Activated CD4-positive, alpha-beta T cell treated with anti-CD3 and anti-CD28 coated beads, Interleukin-2, amount 10 ng/mL, durations not matched to agents 24 days and 14 days (primary cell): Measurements from ENCODE around the gene CD59. TPM values are rescaled to one million over a fixed set of nuclear protein-coding genes. Genes with fewer than 3 reads are reported as not detected.
"Not testable (repeated sequence)": the region's sequence is repeated elsewhere in the genome, so short reads cannot be mapped to it uniquely, and the experiment has no call there.

ENCODE experiments used
- DNase-seq: peaks from one replicate; pipeline ENCODE4 v3.0.0; 2022
- H3K27ac Mint-ChIP-seq: one replicate; pipeline ENCODE4 v1.8.0; 2022; ENCODE audit warnings: mild to moderate bottlenecking, mixed read lengths
- H3K27me3 Mint-ChIP-seq: one replicate; pipeline ENCODE4 v1.8.0; 2022; ENCODE audit warnings: mixed read lengths
- H3K36me3 Mint-ChIP-seq: one replicate; pipeline ENCODE4 v1.8.0; 2022; ENCODE audit warnings: low read depth, mild to moderate bottlenecking, mixed read lengths
- H3K4me1 Mint-ChIP-seq: one replicate; pipeline ENCODE4 v1.8.0; 2021; ENCODE audit warnings: mixed read lengths
- H3K4me3 Mint-ChIP-seq: one replicate; pipeline ENCODE4 v1.8.0; 2022; ENCODE audit warnings: mild to moderate bottlenecking, moderate library complexity, mixed read lengths
- H3K9me3 Mint-ChIP-seq: one replicate; pipeline ENCODE4 v1.8.0; 2021; ENCODE audit warnings: mixed read lengths
- intact Hi-C: fragments of 100-400 bp; cut with micrococcal nuclease; formaldehyde crosslinking; loops from one replicate; pipeline ENCODE4 v1.15.1; 2023
- total RNA-seq: library from RNA; stranded (reverse); gene quantifications from 2 replicates; pipeline ENCODE4 v1.2.3, GENCODE V29; 2022

CD59 gene
- total RNA-seq, 1 donor from 2014 or later = 94.1 TPM

GRCh38 chr11:33670250-33671011 lies 65.8 kb downstream of the CD59 start:
- DNase-seq = no peak
- H3K4me3 Mint-ChIP-seq = no peak overlapping the region
- H3K27me3 Mint-ChIP-seq = no peaks in the 10 kb centered on the region
- intact Hi-C loops = no loop called here
- H3K4me1 Mint-ChIP-seq = peaks cover 9% of the 10 kb centered on the region
- no peaks in the 10 kb centered on the region for H3K9me3 Mint-ChIP-seq
- no peaks in the 10 kb centered on the region for H3K36me3 Mint-ChIP-seq
- no peak overlapping the region for H3K27ac Mint-ChIP-seq

GRCh38 chr11:33669598-33670249 lies 66.5 kb downstream of the CD59 start:
- H3K4me1 Mint-ChIP-seq = peaks cover 9% of the 10 kb centered on the region
- H3K4me3 Mint-ChIP-seq = no peak overlapping the region
- H3K9me3 Mint-ChIP-seq = no peaks in the 10 kb centered on the region
- no peaks in the 10 kb centered on the region for H3K27me3 Mint-ChIP-seq
- DNase-seq = no peak
- no peak overlapping the region for H3K27ac Mint-ChIP-seq
- intact Hi-C loops = no loop called here
- H3K36me3 Mint-ChIP-seq = no peaks in the 10 kb centered on the region

- peaks cover 9% of the 10 kb centered on the region for H3K4me1 Mint-ChIP-seq
- H3K9me3 Mint-ChIP-seq = no peaks in the 10 kb centered on the region
- intact Hi-C loops = no loop called here
- H3K27me3 Mint-ChIP-seq = no peaks in the 10 kb centered on the region
- no peak overlapping the region for H3K27ac Mint-ChIP-seq
- H3K4me3 Mint-ChIP-seq = no peak overlapping the region
- no peak for DNase-seq
- H3K36me3 Mint-ChIP-seq = no peaks in the 10 kb centered on the region
These were observed 67.1 kb downstream of the CD59 start for GRCh38 chr11:33668951-33669596.

- Mint-ChIP-seq H3K4me1 (peaks cover 9% of the 10 kb centered on the region), H3K27me3 (no peaks in the 10 kb centered on the region), H3K4me3 (no peak overlapping the region), H3K36me3 (no peaks in the 10 kb centered on the region), H3K27ac (no peak overlapping the region), H3K9me3 (no peaks in the 10 kb centered on the region)
- DNase-seq = no peak
- intact Hi-C loops = no loop called here
These were observed 67.8 kb downstream of the CD59 start for GRCh38 chr11:33668468-33668825.

GRCh38 chr11:33667819-33668467 lies 68.3 kb downstream of the CD59 start:
- no peaks in the 10 kb centered on the region for H3K36me3 Mint-ChIP-seq
- H3K4me1 Mint-ChIP-seq = peaks cover 9% of the 10 kb centered on the region
- DNase-seq = no peak
- intact Hi-C loops = no loop called here
- H3K27me3 Mint-ChIP-seq = no peaks in the 10 kb centered on the region
- H3K4me3 Mint-ChIP-seq = no peak overlapping the region
- no peak overlapping the region for H3K27ac Mint-ChIP-seq
- no peaks in the 10 kb centered on the region for H3K9me3 Mint-ChIP-seq

- Mint-ChIP-seq H3K4me1 (peaks cover 3% of the 10 kb centered on the region), H3K36me3 (no peaks in the 10 kb centered on the region), H3K4me3 (no peak overlapping the region), H3K9me3 (no peaks in the 10 kb centered on the region), H3K27ac (no peak overlapping the region), H3K27me3 (no peaks in the 10 kb centered on the region)
- no peak for DNase-seq
- intact Hi-C loops = no loop called here
These were observed 70.7 kb downstream of the CD59 start for GRCh38 chr11:33665350-33666106.

GRCh38 chr11:33664827-33665226 lies 71.4 kb downstream of the CD59 start:
- H3K4me1 Mint-ChIP-seq = no peaks in the 10 kb centered on the region
- H3K27me3 Mint-ChIP-seq = no peaks in the 10 kb centered on the region
- H3K4me3 Mint-ChIP-seq = no peak overlapping the region
- H3K9me3 Mint-ChIP-seq = no peaks in the 10 kb centered on the region
- no peaks in the 10 kb centered on the region for H3K36me3 Mint-ChIP-seq
- intact Hi-C loops = no loop called here
- H3K27ac Mint-ChIP-seq = no peak overlapping the region
- DNase-seq = no peak

GRCh38 chr11:33664166-33664565 lies 72.1 kb downstream of the CD59 start:
- H3K4me1 Mint-ChIP-seq = no peaks in the 10 kb centered on the region
- no peak for DNase-seq
- no peak overlapping the region for H3K27ac Mint-ChIP-seq
- H3K27me3 Mint-ChIP-seq = no peaks in the 10 kb centered on the region
- intact Hi-C loops = no loop called here
- H3K36me3 Mint-ChIP-seq = no peaks in the 10 kb centered on the region
- no peaks in the 10 kb centered on the region for H3K9me3 Mint-ChIP-seq
- H3K4me3 Mint-ChIP-seq = no peak overlapping the region

GRCh38 chr11:33663121-33663520 lies 73.1 kb downstream of the CD59 start:
- no peaks in the 10 kb centered on the region for H3K27me3 Mint-ChIP-seq
- no peak for DNase-seq
- H3K36me3 Mint-ChIP-seq = no peaks in the 10 kb centered on the region
- no peak overlapping the region for H3K4me3 Mint-ChIP-seq
- no peaks in the 10 kb centered on the region for H3K4me1 Mint-ChIP-seq
- intact Hi-C loops = no loop called here
- H3K9me3 Mint-ChIP-seq = no peaks in the 10 kb centered on the region
- H3K27ac Mint-ChIP-seq = no peak overlapping the region

GRCh38 chr11:33661526-33661925 lies 74.7 kb downstream of the CD59 start:
- H3K9me3 Mint-ChIP-seq, H3K27me3 Mint-ChIP-seq, DNase-seq, H3K4me3 Mint-ChIP-seq, H3K27ac Mint-ChIP-seq, H3K36me3 Mint-ChIP-seq, H3K4me1 Mint-ChIP-seq, intact Hi-C loops: not testable (repeated sequence)

- H3K9me3 Mint-ChIP-seq = no peaks in the 10 kb centered on the region
- no peaks in the 10 kb centered on the region for H3K4me1 Mint-ChIP-seq
- H3K4me3 Mint-ChIP-seq = no peak overlapping the region
- DNase-seq = no peak
- peaks cover 2% of the 10 kb centered on the region for H3K27me3 Mint-ChIP-seq
- H3K36me3 Mint-ChIP-seq = no peaks in the 10 kb centered on the region
- H3K27ac Mint-ChIP-seq = no peak overlapping the region
- intact Hi-C loops = no loop called here
These were observed 75.3 kb downstream of the CD59 start for GRCh38 chr11:33660962-33661361.

- H3K4me1 Mint-ChIP-seq = no peaks in the 10 kb centered on the region
- no peak overlapping the region for H3K27ac Mint-ChIP-seq
- H3K27me3 Mint-ChIP-seq = peaks cover 2% of the 10 kb centered on the region
- H3K4me3 Mint-ChIP-seq = no peak overlapping the region
- H3K36me3 Mint-ChIP-seq = no peaks in the 10 kb centered on the region
- no peak for DNase-seq
- H3K9me3 Mint-ChIP-seq = no peaks in the 10 kb centered on the region
- intact Hi-C loops = no loop called here
These were observed 76.7 kb downstream of the CD59 start for GRCh38 chr11:33659370-33660139.
